DMS79 (cell line): ENCODE results near the gene TBX21.
"Not testable (repeated sequence)": the region's sequence is repeated elsewhere in the genome, so short reads cannot be mapped to it uniquely, and the experiment has no call there.

Source experiments
- DNase-seq: peaks from one replicate; lab custom pipeline; 2025; lab: John Stamatoyannopoulos, UW

TBX21 gene

DNA sequence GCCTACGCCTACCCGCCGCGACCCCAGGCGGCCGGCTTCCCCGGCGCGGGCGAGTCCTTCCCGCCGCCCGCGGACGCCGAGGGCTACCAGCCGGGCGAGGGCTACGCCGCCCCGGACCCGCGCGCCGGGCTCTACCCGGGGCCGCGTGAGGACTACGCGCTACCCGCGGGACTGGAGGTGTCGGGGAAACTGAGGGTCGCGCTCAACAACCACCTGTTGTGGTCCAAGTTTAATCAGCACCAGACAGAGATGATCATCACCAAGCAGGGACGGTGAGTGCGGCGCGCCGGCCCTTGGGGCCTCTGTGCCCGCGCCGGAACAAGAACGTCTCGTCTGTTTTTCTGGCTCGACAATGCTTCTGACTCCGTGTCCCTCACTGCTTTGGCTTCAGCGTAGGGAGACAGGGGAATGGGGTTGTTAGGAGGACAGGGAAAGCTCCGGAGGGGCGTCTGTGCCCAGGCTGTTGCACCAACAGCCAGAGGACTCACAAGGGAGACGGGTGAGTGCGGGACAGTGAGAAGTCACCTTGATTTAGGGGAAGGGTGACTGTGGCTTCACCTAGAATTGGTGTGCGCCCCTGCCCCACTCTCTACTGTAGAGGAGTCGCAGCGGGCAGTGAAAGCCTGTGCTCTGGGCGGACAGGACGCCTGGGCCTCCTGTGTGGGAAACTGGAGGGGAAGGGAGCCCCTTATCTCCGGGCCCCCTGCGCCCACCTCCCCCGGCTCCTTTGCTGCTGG, 806 bp downstream of the TBX21 start:
- peak; percentile 17 for DNase-seq

DNA sequence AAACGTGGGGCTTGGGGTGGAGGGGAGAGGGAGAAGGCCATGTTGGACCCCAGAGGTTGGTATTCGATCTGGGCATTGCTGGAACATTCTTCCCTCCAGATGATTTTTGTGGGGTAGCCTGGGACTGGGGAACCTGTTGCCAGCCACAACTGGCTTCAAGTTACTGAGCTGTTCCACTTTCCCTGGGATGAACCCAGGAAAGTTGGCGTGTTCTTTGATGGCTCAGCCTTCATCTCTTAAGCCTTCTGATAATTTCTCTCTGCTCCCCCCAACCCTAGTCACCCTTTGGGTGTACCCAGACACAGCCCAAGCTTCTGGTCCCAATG, 2.1 kb downstream of the TBX21 start:
- DNase-seq: no peak

DNA sequence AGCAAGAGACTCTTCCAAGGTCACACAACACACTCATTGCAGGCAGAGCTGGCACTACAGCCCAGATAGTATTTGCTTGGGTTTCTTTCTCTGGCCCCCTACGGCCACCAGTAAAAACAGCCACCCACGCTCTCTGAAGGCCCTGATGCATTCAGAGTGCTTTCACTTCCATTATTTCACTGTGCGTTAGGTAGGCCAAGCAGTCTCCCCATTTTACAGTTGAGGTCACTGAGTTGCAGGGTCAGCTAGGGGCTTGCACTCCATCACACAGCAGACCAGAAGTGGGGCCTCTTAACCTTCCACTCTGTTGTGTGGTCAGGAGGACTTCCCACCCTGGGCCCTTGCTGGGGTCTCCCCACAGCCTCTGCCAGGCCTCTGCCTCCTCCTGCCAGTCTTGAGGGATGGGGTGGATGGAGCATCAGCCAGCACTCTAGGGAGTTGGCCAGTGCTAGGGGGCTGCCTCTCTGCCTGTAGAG, 2.5 kb downstream of the TBX21 start:
- no peak for DNase-seq

DNA sequence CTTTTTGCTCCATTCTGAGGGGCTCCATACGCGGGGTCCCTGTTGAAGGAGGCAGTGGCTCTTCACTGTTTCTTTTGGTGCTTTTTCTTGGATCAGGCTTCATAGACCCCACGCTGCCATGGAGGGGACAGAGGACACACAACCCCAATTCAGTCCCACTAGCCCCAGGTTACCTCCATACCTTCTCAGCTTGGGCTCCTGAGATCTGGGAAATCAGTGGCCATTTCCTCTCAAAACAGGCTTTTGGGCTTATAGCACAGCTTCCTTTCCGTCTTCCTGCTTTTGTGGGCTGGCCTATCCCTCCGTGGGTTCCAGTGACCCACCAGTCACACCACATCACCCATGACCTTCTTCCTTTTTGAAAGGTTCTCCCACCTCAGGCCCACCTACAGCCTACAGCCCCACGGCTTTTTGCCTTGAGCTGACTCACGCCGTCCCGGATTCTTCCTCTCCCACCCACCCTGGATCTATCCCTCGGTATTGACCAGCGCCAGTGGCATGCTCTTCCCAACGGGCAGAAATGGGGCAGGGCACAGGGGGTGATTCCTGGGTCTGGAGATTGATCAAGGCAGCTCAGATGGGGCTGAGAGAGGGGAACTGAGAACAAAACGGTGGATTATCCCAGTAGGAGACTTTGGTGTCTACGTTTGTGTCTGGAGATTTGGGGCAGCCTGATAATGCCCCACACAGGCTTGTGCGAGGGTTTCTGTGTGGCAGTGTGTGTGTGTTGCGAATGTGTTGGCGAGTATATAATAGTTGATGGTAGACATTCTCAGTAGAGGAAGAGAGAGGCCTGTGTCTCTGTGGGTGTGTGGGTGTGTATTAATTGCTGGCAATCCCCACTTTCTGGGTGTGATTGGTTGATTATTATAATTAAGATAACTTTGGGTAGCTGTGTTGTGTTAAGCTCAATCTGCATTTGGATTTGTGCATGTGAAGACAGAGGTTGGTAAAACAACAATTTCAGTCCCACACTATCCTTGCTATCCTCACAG, 3.8 kb downstream of the TBX21 start:
- DNase-seq: no peak

DNA sequence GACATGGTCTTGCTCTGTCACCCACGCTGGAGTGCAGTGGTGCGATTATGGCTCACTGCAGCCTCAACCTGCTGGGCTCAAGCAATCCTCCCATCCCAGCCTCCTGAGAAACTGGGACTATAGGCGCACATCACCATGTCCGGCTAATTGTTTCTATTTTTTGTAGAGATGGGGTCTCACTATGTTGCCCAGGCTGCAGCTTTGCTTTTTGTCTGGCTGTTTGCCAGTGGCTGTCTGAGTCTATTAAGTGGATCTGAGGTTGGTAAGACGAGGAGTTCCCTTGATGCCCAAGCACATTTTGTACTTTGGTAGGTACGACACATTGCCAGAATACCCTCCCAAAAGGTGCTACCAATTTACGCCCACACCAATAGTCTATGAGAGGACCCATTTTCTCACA, 5.1 kb downstream of the TBX21 start:
- DNase-seq: no peak

DNA sequence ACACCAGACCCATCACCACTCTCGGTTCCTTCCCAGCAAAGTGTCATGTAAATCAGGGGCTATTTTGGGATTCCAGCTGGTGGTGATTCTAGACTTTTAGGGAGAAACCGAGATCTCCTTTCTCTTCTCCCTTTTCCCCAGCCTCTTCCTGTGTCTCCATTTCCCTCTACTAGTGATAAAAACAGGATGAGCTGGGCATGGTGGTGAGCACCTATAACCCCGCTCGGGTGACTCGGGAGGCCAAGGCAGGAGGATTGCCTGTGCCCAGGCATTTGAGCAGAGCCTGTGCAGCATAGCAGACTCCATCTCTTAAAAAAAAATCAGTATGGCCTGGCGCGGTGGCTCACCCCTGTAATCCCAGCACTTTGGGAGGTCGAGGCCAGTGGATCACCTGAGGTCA, 6.1 kb downstream of the TBX21 start:
- DNase-seq: no peak

DNA sequence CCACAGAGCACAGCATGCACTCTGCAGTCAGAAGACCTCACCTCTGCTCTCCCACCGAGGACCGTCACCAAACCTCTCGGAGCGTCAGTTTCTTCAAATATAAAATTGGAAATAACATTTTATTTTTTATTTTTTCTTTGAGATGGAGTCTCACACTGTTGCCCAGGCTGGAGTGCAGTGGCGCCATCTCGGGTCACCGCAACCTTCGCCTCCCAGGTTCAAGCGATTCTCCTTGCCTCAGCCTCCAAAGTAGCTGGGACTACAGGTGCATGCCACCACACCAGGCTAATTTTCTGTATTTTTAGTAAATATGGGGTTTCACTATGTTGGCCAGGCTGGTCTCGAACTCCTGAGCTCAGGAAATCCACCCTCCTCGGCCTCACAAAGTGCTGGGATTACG, 6.9 kb downstream of the TBX21 start:
- not testable (repeated sequence) for DNase-seq

DNA sequence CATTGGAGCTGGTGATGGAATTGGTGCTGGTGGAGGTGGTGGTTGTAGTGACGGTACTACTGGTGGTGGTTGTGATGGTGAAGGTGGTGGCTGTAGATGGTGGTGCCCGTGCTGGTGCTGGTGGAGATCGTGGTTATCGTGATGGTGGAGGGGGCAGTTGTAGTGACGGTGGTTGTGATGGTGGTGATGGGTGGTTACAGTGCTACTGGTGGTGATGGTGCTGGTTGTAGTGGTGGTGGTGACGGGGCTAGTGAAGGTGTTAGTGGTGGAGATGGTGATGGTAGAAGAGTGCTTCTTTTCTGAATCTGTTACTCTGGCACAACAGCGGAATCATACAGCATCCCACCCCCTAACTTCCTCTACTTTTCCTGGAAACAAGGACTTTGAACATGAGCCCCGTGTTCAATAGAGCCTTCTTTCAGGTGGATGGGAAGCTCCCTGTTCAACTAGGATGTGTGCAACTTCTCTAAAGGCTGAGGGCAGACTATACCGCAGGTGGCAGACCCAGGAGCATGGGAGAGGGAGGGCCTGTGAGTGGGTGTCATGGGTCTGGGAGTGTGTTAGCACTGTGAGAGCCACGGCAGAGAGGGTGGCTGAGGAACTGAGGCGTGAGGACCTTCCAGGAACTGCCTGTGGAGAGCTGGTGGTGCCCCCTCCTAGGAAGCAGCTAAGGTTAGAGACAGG, 8.2 kb downstream of the TBX21 start:
- no peak for DNase-seq

DNA sequence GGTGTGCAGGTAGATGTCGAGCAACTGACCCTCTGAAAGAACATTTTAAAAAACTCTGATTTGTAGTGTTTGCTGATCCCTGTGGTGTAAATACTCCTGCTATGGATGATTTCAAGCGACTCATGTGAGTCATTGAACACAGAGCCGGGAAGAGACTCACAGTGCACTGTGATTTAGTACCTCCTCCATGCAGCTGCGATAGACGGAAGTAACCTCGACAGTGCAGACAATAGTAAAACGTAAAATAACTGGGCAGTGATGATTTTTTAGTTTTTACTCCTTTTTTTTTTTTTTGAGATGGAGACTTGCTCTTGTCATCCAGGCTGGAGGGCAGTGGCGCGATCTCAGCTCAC, 8.7 kb downstream of the TBX21 start:
- no peak for DNase-seq

DNA sequence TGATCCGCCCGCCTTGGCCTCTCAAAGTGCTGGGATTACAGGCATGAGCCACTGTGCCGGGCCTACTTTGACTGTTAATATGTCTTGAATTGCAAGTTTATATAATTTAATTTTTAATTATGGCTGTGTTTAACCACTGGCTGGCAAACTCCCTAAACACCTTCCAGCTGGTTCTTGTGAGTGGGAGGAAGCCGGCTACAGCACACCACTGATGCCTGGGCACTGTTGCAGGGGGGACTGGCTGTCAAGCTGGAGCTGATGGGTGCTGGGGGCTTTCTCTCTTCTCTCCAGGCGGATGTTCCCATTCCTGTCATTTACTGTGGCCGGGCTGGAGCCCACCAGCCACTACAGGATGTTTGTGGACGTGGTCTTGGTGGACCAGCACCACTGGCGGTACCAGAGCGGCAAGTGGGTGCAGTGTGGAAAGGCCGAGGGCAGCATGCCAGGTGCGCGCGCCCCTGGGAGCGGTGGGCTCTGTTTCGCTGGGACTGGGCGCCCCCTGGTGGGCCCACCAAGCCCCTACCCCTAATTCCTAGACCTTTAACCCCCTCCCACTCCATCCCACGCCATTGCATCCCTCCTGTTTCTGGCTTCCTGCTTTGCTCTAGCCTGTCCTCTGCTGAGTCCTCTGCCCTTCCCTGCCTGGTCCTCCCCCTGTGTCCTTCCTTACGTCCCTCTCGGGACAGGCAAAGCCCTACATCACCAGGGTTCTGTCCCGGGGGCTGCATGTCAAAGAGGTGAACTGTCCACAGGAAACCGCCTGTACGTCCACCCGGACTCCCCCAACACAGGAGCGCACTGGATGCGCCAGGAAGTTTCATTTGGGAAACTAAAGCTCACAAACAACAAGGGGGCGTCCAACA, 9.5 kb downstream of the TBX21 start:
- no peak for DNase-seq

DNA sequence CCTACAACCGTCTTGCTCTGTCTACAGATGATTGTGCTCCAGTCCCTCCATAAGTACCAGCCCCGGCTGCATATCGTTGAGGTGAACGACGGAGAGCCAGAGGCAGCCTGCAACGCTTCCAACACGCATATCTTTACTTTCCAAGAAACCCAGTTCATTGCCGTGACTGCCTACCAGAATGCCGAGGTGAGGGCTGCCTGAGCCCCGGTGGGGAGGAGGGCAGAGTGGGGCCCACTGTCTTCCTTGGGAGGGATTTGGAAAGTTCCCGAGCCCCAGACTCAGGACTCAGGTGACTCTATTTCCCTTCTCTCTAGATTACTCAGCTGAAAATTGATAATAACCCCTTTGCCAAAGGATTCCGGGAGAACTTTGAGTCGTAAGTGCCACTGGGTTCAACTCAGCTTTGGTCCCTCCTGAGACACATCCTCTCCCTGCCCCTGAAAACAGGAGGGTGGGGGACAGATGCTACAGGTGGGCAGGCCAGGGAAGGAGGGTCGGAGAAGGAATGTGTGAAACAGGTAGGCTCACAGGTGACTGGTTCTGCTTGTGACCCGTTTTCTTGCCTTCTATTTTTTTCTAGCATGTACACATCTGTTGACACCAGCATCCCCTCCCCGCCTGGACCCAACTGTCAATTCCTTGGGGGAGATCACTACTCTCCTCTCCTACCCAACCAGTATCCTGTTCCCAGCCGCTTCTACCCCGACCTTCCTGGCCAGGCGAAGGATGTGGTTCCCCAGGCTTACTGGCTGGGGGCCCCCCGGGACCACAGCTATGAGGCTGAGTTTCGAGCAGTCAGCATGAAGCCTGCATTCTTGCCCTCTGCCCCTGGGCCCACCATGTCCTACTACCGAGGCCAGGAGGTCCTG, 11.4 kb downstream of the TBX21 start:
- no peak for DNase-seq

DNA sequence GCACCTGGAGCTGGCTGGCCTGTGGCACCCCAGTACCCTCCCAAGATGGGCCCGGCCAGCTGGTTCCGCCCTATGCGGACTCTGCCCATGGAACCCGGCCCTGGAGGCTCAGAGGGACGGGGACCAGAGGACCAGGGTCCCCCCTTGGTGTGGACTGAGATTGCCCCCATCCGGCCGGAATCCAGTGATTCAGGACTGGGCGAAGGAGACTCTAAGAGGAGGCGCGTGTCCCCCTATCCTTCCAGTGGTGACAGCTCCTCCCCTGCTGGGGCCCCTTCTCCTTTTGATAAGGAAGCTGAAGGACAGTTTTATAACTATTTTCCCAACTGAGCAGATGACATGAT, 12.0 kb downstream of the TBX21 start:
- DNase-seq: no peak

DNA sequence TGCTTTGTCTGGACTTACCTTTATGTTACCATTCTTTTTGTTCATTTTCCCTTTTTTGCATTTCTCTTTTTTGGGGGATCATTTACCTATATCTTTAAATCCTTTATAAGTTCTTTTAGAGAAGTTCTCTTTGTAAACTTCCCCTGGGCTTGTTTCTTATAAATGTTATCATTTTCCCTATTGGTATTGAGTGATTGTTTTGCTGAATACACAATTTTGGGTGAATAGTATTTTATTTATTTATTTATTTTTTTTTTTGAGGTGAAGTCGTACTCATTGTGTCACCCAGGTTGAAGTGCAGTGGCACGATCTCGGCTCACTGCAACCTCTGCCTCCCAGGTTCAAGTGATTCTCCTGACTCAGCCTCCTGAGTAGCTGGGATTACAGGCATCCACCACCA, 18.4 kb downstream of the TBX21 start:
- DNase-seq: no peak

DNA sequence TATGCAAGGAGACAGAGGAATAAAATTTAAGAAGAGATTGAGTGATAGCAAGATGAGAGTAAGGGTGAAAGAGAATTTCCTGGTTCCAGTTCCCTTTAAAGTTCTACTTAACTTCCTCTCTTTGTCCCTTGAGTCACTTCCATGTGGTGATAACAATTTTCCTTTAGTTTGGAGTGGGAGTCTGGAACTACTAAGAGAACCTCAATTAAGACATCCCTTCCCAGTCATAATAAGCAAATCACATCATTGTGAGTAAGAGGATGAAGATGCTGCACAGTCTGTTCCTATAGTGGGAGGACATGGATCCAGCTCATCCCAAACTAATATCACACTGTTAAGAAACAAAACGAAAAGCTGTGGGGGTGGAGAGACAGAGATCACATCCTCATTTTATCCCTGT, 24.4 kb downstream of the TBX21 start:
- no peak for DNase-seq

DNA sequence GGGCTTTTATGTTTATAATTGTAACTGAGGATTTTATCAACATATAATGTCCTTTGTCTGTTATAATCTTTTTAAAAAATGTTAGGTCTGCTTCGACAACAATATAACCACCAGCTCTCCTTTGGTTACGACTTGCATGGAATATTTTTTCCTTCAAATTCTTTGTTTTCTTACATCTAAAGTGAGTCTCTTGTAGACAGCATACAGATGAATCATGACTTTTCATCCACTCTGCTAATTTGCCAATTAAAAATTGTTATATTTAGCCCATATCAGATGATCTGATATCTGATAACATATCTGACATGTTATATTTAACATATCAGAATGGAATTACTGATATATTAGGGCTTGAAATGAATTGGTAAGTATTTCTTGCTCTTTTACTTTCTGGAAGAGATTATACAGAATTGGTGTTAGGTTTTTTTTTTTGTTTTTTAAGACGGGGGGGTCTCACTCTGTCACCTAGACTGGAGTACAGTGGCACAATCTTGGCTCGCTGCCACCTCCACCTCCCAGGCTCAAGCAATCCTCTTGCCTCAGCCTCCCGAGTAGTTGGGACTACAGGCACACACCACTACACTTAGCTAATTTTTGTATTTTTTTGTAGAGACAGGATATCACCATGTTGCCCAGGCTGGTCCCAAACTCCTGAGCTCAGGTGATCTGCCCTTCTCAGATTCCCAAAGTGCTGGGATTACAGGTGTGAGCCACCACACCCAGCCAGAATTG, 27.5 kb downstream of the TBX21 start:
- DNase-seq: no peak

DNA sequence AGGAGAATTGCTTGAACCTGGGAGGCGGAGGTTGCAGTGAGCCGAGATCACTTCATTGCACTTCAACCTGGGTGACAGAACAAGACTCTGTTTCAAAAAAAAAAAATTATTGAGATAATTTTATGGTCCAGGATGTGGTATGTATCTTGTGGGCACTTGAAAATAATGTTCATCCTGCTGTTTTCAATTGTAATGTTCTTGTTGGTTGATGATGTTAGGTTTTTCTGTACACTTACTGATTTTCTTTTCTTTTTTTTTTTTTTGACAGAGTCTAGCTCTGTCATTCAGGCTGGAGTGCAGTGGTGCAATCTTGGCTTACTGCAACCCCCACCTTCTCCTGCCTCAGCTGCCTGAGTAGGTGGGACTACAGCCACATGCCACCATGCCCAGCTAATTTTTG, 29.7 kb downstream of the TBX21 start:
- DNase-seq: no peak

DNA sequence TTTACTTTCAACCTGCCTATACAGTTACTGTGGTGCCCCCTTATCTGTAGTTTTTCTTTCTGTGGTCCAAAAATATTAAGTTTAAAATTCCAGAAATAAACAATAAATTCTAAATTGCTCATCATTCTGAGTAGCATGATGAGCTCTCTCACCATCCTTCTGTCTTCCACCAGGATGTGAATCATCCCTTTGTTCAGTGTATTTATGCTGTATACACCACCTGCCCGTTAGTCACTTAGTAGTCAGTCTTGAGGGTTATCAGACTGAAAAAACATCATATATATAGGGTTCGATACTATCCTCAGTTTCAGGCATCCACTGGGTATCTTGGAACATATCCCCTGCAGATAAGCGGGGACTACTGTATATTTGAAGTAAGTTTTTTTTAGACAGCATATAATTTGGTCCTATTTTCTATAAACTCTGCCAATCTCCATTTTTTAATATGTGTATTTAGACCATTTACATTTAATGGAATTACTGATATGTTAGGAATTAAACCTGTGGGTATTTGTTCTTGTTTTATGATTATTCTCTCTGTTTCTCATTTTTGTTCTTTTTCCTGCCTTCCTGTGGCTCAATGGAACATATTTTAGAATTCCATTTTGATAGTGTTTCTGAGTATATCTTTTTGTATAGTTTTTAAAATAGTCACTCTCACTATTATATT, 31.0 kb downstream of the TBX21 start:
- DNase-seq: no peak

DNA sequence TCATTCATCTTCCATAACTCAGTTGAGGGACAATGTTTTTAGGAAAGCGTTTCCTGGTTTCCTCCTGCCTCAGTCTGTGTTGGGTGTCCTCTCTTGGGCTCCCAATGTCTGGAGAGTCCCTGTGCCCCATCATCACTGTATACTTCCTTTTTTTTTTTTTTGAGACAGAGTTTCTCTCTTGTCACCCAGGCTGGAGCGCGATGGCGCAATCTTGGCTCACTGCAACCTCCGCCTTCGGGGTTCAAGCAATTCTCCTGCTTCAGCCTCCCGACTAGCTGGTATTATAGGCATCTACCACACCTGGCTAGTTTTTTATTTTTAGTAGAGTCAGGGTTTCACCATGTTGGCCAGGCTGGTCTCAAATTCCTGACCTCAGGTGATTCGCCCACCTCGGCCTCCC, 40.6 kb downstream of the TBX21 start:
- not testable (repeated sequence) for DNase-seq

DNA sequence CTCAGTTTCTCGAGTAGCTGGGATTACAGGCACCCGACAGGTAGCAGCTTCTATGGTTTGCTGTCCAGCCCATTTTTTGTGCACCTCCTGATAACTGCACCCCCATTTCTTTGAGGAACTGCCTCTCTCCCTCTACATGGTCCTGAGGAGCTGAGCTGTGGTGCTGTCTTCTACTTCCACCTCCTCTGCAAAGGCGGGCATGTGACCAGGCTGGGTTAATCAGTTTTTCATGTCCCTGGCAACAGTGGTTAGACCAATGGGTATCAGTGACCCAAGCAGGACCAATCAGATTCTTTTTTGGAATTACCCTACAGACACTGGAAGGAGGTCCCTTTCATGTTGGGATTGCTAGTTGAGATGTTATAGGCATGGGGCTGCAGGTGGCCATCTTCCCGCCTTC, 41.3 kb downstream of the TBX21 start:
- no peak for DNase-seq
